Psoas muscle (tissue), 8 donors: ENCODE data around the gene DENND5A. TPM values are rescaled to one million over a fixed set of nuclear protein-coding genes. Genes with fewer than 3 reads are reported as not detected.

Experiments used
- ATAC-seq, 4 donors: fragments of 200-7000 bp; cut with Tn5 transposase; one replicate each; pipeline ENCODE4 v1.9.1; 2020; ENCODE audit warnings: moderate library complexity in 3 of 4, mild to moderate bottlenecking in 2 of 4
- DNase-seq, 2 donors: peaks; one replicate each; pipeline ENCODE4 v3.0.0-alpha.2; 2020
- H3K27ac ChIP-seq: fragments of 200-600 bp; one replicate; pipeline ENCODE4 v1.8.0; 2022
- H3K27me3 ChIP-seq, 3 donors: fragments of 200-600 bp in 1 of 3; one replicate each; pipeline versions ENCODE4 v1.6.1 to v1.8.0; 2013 to 2022; ENCODE audit warnings: low read length in 2 of 3, mild to moderate bottlenecking in 2 of 3, moderate library complexity in 1 of 3; ENCODE audit not compliant: insufficient read depth in 3 of 3
- H3K36me3 ChIP-seq, 2 donors: fragments of 200-600 bp in 1 of 2; one replicate each; pipeline versions ENCODE4 v1.6.1 to v1.8.0; 2013 to 2022; ENCODE audit warnings: low read depth in 1 of 2, mild to moderate bottlenecking in 1 of 2, moderate library complexity in 1 of 2; ENCODE audit not compliant: insufficient read depth in 1 of 2
- H3K4me1 ChIP-seq: fragments of 200-600 bp; one replicate; pipeline ENCODE4 v1.8.0; 2022
- H3K4me3 ChIP-seq: fragments of 200-600 bp; one replicate; pipeline ENCODE4 v1.8.0; 2022; ENCODE audit warnings: mild to moderate bottlenecking
- H3K9me3 ChIP-seq: fragments of 200-600 bp; one replicate; pipeline ENCODE4 v1.8.0; 2022
- WGBS, 3 donors: extraction: QIAGEN DNeasy Blood & Tissue Kit; methylation state at CpG; one replicate each; pipeline versions ENCODE4 v1.1.6 to v1.1.7; 2013; 5-methylcytosine and 5-hydroxymethylcytosine counted together
- intact Hi-C, 2 donors: fragments of 100-400 bp; cut with DNase I; formaldehyde crosslinking; loops; one replicate each; pipeline versions ENCODE4 v1.11.0 to v1.14.2; 2022
- polyA plus RNA-seq, 3 donors: library from polyadenylated mRNA; stranded (reverse); fragments of 200-250 nt; gene quantifications; one replicate each; pipeline ENCODE4 v1.2.3, GENCODE V29; 2013
- total RNA-seq, 4 donors: library from RNA; stranded (reverse); fragmentation: NEBNext Ultra II Directional in 2 of 4; extraction: Animal tissue kit (Norgen Biotek cat#: 25700) in 2 of 4; gene quantifications; one replicate each; pipeline versions ENCODE4 v1.2.1 to v1.2.4, GENCODE V29; 2021 to 2023
- TF ChIP-seq, protein P1 (sequence below): fragments of 200-600 bp; IDR thresholded peaks from one replicate; pipeline ENCODE4 v1.8.0; 2022; ENCODE audit warnings: antibody characterized with exemption
- donor health status: healthy with polysubstance abuse.
- donor health status: DM: no; HTN: no; CAD: no; lungs with moderate emphysema.
- donor health status: Bipolar disorder and iron deficiency.
- donor health status: healthy.
- donor health status: DM: yes; HTN: yes; CAD: no.
- donor health status: DM: no; HTN: no; CAD: no.
- donor health status: DM: no; HTN: no; CAD: no.
- donor health status: DM: yes; HTN: yes; CAD: no.

Gene DENND5A
- total and polyA plus RNA-seq, 7 donors, result 27.2 to 82.1 (median 30.8) TPM

DNA sequence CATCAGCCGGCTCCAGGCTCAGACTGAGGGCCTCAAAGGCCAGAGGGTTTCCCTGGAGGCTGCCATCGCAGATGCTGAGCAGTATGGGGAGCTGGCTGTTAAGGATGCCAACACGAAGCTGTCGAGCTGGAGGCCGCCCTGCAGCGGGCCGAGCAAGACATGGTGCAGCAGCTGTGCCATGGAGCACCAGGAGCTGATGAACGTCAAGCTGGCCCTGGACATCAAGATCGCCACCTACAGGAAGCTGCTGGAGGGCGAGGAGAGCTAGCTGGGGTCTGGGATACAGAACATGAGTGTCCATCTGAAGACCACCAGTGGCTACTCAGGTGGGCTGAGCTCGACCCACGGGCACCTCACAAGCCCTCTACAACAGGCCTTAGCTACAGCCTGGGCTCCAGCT, 169.7 kb downstream of the DENND5A start:
- Histone ChIP-seq H3K9me3 (no peaks in the 10 kb centered on the region), H3K4me1 (no peaks in the 10 kb centered on the region), H3K4me3 (no peak overlapping the region), H3K36me3 (no peaks in the 10 kb centered on the region), H3K27me3 (peaks cover 0 to 27% (median 4%) of the 10 kb centered on the region in 3 donors), H3K27ac (no peak overlapping the region)
- intact Hi-C loops, result no loop called here
- 69 to 74% (median 71%) methylated on average over 12 of the region's 12 CpGs for WGBS, 3 donors
- TF ChIP-seq, protein P1, sequence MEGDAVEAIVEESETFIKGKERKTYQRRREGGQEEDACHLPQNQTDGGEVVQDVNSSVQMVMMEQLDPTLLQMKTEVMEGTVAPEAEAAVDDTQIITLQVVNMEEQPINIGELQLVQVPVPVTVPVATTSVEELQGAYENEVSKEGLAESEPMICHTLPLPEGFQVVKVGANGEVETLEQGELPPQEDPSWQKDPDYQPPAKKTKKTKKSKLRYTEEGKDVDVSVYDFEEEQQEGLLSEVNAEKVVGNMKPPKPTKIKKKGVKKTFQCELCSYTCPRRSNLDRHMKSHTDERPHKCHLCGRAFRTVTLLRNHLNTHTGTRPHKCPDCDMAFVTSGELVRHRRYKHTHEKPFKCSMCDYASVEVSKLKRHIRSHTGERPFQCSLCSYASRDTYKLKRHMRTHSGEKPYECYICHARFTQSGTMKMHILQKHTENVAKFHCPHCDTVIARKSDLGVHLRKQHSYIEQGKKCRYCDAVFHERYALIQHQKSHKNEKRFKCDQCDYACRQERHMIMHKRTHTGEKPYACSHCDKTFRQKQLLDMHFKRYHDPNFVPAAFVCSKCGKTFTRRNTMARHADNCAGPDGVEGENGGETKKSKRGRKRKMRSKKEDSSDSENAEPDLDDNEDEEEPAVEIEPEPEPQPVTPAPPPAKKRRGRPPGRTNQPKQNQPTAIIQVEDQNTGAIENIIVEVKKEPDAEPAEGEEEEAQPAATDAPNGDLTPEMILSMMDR, result no peak
- DNase-seq (no peak), ATAC-seq (no peak)

DNA sequence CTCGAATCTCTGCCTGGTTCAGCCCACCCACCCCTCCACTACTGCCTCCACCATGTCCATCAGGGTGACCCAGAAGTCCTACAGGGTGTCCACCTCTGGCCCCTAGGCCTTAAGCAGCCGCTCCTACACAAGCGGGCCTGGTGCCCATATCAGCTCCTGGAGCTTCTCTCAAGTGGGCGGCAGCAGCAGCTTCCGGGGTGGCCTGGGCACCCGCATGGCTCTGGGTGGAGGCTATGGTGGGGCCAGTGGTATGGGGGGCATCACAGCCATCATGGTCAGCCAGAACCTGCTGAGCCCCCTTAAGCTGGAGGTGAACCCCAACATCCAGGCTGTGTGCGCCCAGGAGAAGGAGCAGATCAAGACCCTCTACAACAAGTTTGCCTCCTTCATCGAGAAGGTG, 170.7 kb downstream of the DENND5A start:
- Histone ChIP-seq H3K4me3 (no peak overlapping the region), H3K9me3 (no peaks in the 10 kb centered on the region), H3K36me3 (no peaks in the 10 kb centered on the region), H3K27me3 (peaks cover 0 to 32% (median 4%) of the 10 kb centered on the region in 3 donors), H3K27ac (no peak overlapping the region), H3K4me1 (no peaks in the 10 kb centered on the region)
- no peak for DNase-seq
- no peak for ATAC-seq
- intact Hi-C loops, result loop anchor here in 1 of 2 donors (5.0 kb wide), 1 partner anchor 33 kb away; no protein-coding TSS in a partner anchor
- TF ChIP-seq, protein P1, result no peak
- 98 to 99% (median 98%) methylated on average over 8 of the region's 8 CpGs for WGBS, 3 donors

DNA sequence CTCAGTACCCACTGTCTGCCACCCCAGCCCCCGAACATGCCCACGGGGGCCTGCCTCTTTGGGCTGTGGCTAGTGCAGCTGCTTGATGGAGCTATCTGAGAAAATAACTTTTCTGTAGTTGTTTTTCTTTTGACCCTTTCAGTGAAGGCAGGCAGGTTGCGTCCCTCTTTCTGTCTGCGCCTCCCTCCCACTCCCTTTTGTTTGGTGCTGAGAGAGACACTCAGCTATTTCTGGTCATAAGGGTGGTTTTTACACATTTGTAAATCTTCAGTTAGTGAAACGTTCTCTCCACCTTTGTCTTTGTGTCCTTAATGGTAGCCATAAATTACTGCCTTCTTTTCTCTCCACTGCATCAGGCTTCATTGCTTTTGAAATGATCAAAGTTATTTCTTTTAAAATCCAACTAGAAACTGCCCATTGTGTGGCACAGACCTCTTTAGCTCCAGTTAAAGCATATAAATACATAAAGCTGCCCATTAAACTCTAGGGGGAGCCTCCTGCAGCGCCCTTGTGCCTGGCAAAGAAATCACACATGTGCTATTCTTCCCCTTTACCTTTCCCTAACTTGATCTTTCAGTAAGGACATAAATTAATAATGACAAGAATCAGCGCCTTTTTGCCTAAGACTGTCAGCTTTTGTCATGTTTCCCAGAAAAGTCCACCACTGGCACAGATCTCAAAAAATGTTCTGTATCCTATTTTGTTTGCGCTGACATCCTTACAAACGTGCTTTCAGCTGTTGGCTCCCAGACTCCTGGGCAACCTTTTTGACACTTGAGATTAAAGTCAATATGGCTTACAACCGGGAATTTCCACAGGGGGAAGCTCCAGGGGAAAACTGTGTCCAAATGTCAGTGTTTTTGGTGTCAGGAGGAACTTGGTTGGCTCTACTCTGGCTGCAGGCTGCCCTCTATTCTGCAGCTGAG, 172.0 kb downstream of the DENND5A start:
- ATAC-seq (no peak), DNase-seq (no peak)
- 65 to 82% (median 69%) methylated on average over 10 of the region's 10 CpGs for WGBS, 3 donors
- H3K36me3 ChIP-seq, result no peaks in the 10 kb centered on the region
- intact Hi-C loops, result loop anchor here in 1 of 2 donors (5.0 kb wide), 1 partner anchor 34 kb away; no protein-coding TSS in a partner anchor
- H3K4me3 ChIP-seq, result no peak overlapping the region
- TF ChIP-seq, protein P1, result no peak
- no peaks in the 10 kb centered on the region for H3K9me3 ChIP-seq
- peaks cover 0 to 32% (median 4%) of the 10 kb centered on the region in 3 donors for H3K27me3 ChIP-seq
- no peak overlapping the region for H3K27ac ChIP-seq
- H3K4me1 ChIP-seq, result no peaks in the 10 kb centered on the region

DNA sequence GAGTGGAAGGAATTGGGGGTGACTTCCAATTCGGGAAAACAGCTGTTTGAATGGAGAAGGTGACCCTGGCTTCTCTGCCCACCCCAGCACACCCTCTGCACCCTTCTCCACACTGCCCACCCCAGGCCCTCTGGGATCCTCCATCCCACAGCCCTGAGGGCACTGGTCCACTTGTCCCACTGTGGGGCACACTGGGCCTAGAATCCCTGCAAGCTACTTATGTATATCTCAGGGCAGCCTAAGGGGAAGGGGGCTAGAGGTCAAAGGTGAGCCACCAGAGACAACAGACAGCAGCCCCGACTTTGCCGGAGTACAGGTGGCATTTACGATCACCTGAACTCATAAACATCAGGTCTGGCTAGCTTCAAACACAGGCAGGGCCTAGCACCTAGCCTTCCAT, 173.1 kb downstream of the DENND5A start:
- Histone ChIP-seq H3K9me3 (no peaks in the 10 kb centered on the region), H3K27ac (no peak overlapping the region), H3K4me3 (peak overlapping the region; percentile 68), H3K4me1 (no peaks in the 10 kb centered on the region), H3K36me3 (no peaks in the 10 kb centered on the region), H3K27me3 (peaks cover 0 to 32% (median 4%) of the 10 kb centered on the region in 3 donors)
- TF ChIP-seq, protein P1, result no peak
- 74 to 77% (median 77%) methylated on average over 4 of the region's 4 CpGs for WGBS, 3 donors
- DNase-seq, result no peak
- no peak for ATAC-seq
- intact Hi-C loops, result loop anchor here in 1 of 2 donors (5.0 kb wide), 1 partner anchor 35 kb away; no protein-coding TSS in a partner anchor
